Endodermal cell (in vitro differentiated cells): ENCODE measurements around the gene TMED5. TPM values are rescaled to one million over a fixed set of nuclear protein-coding genes. Genes with fewer than 3 reads are reported as not detected.
"Not testable (repeated sequence)": the region's sequence is repeated elsewhere in the genome, so short reads cannot be mapped to it uniquely, and the experiment has no call there.

Source experiments
- DNase-seq: peaks from one replicate; pipeline ENCODE4 v3.0.0-alpha.2; 2017
- H3K27ac ChIP-seq: 2 replicates; pipeline ENCODE4 v1.5.1; 2013; ENCODE audit warnings: mild to moderate bottlenecking, low read depth, low read length, moderate library complexity
- H3K27me3 ChIP-seq: 2 replicates; pipeline ENCODE4 v1.6.1; 2013; ENCODE audit warnings: mild to moderate bottlenecking, low read length, moderate library complexity; ENCODE audit not compliant: insufficient read depth, control insufficient read depth, poor library complexity, severe bottlenecking
- H3K36me3 ChIP-seq: 2 replicates; pipeline ENCODE4 v1.7.0; 2013; ENCODE audit warnings: mild to moderate bottlenecking, low read length, moderate library complexity; ENCODE audit not compliant: control insufficient read depth, insufficient read depth
- H3K4me1 ChIP-seq: one replicate; pipeline ENCODE4 v1.7.0; 2013; ENCODE audit warnings: low read length; ENCODE audit not compliant: control insufficient read depth, insufficient read depth
- H3K4me3 ChIP-seq: 2 replicates; pipeline ENCODE4 v1.5.1; 2013; ENCODE audit warnings: mild to moderate bottlenecking, low read length, moderate library complexity
- H3K9ac ChIP-seq: 2 replicates; pipeline ENCODE4 v1.6.1; 2013; ENCODE audit warnings: mild to moderate bottlenecking, low read length, moderate library complexity; ENCODE audit not compliant: poor library complexity, severe bottlenecking; ENCODE audit errors: extremely low read depth
- H3K9me3 ChIP-seq: 2 replicates; pipeline ENCODE4 v1.6.1; 2013; ENCODE audit warnings: mild to moderate bottlenecking, low read length, moderate library complexity; ENCODE audit not compliant: control insufficient read depth
- H3K27ac Mint-ChIP-seq: 2 replicates; pipeline ENCODE4 v1.8.0; 2020; ENCODE audit warnings: mixed read lengths
- H3K27me3 Mint-ChIP-seq: 2 replicates; pipeline ENCODE4 v1.8.0; 2021; ENCODE audit warnings: mild to moderate bottlenecking, mixed read lengths; ENCODE audit not compliant: insufficient read depth
- H3K36me3 Mint-ChIP-seq: 2 replicates; pipeline ENCODE4 v1.8.0; 2020; ENCODE audit warnings: low read depth, mixed read lengths
- H3K4me1 Mint-ChIP-seq: 2 replicates; pipeline ENCODE4 v1.8.0; 2020; ENCODE audit warnings: mixed read lengths
- H3K4me3 Mint-ChIP-seq: 2 replicates; pipeline ENCODE4 v1.8.0; 2020; ENCODE audit warnings: mild to moderate bottlenecking, moderate library complexity, mixed read lengths
- H3K9me3 Mint-ChIP-seq: 2 replicates; pipeline ENCODE4 v1.8.0; 2020; ENCODE audit warnings: mild to moderate bottlenecking, mixed read lengths
- CTCF ChIP-seq: fragments of 200-600 bp; sonication (generic); conservative IDR thresholded peaks from 2 replicates; pipeline ENCODE4 v1.5.0; 2021; ENCODE audit warnings: antibody characterized with exemption, mild to moderate bottlenecking
- WGBS, 2 experiments: methylation state at CpG; one replicate each; pipeline versions ENCODE4 v1.1.5 to v1.1.7; 2013; ENCODE audit warnings: missing lambda C conversion rate in 2 of 2, mixed read lengths in 1 of 2; ENCODE audit not compliant: insufficient coverage in 1 of 2, insufficient read length in 1 of 2; 5-methylcytosine and 5-hydroxymethylcytosine counted together
- total RNA-seq, 2 donors: library from RNA; stranded (reverse); fragmentation: NEBNext Ultra II Directional in 1 of 2; extraction: Animal tissue kit (Norgen Biotek cat#: 25700) in 1 of 2; gene quantifications; 2 replicates in 1 of 2; 3 replicates in 1 of 2; pipeline ENCODE4 v1.2.1, GENCODE V29; 2021

Gene TMED5
- total RNA-seq, 2 donors from 2014 or later: 28.0 to 30.2 TPM

GRCh38 chr1:93172778-93173177 is 7.4 kb downstream of the TMED5 start:
- no peak overlapping the region for H3K27ac ChIP-seq
- TF ChIP-seq CTCF: no peak
- H3K36me3 Mint-ChIP-seq: peaks cover 40% of the 10 kb centered on the region
- H3K4me3 Mint-ChIP-seq: no peak overlapping the region
- H3K27me3 Mint-ChIP-seq: no peaks in the 10 kb centered on the region
- DNase-seq: no peak
- H3K9me3 ChIP-seq: peaks cover 9% of the 10 kb centered on the region
- no peak overlapping the region for H3K4me3 ChIP-seq
- H3K36me3 ChIP-seq: peaks cover 40% of the 10 kb centered on the region
- H3K9ac ChIP-seq: no peak overlapping the region
- H3K9me3 Mint-ChIP-seq: peaks cover 29% of the 10 kb centered on the region
- H3K4me1 Mint-ChIP-seq: no peaks in the 10 kb centered on the region
- no peaks in the 10 kb centered on the region for H3K4me1 ChIP-seq
- no peaks in the 10 kb centered on the region for H3K27me3 ChIP-seq
- WGBS, 2 experiments: 81% methylated on average over 1 of the region's 1 CpG; no CpG with 5 or more reads in 1 of the 2 experiments
- no peak overlapping the region for H3K27ac Mint-ChIP-seq

- no peak for TF ChIP-seq CTCF
- Mint-ChIP-seq H3K27me3 (no peaks in the 10 kb centered on the region), H3K36me3 (peaks cover 48% of the 10 kb centered on the region), H3K9me3 (peaks cover 36% of the 10 kb centered on the region), H3K4me3 (no peak overlapping the region), H3K4me1 (no peaks in the 10 kb centered on the region), H3K27ac (no peak overlapping the region)
- Histone ChIP-seq H3K36me3 (peaks cover 41% of the 10 kb centered on the region), H3K4me3 (no peak overlapping the region), H3K9ac (no peak overlapping the region), H3K27ac (no peak overlapping the region), H3K27me3 (no peaks in the 10 kb centered on the region), H3K4me1 (no peaks in the 10 kb centered on the region), H3K9me3 (peaks cover 19% of the 10 kb centered on the region)
- no peak for DNase-seq
- WGBS, 2 experiments: 80 to 100% methylated on average over 1 of the region's 1 CpG
Observed at GRCh38 chr1:93171549-93172034, 8.6 kb downstream of the TMED5 start.

- not testable (repeated sequence) for H3K4me3 Mint-ChIP-seq, DNase-seq, H3K27me3 ChIP-seq, H3K9ac ChIP-seq, H3K4me1 ChIP-seq, H3K27me3 Mint-ChIP-seq, H3K27ac ChIP-seq, H3K4me3 ChIP-seq, H3K27ac Mint-ChIP-seq, H3K4me1 Mint-ChIP-seq
- 97 to 98% methylated on average over 12 to 36 of the region's 36 CpGs for WGBS, 2 experiments
- Histone ChIP-seq H3K9me3 (peaks cover 29% of the 10 kb centered on the region), H3K36me3 (peaks cover 35% of the 10 kb centered on the region)
- peaks cover 38% of the 10 kb centered on the region for H3K9me3 Mint-ChIP-seq
- peaks cover 48% of the 10 kb centered on the region for H3K36me3 Mint-ChIP-seq
Observed at GRCh38 chr1:93170141-93170678, 10.0 kb downstream of the TMED5 start.

GRCh38 chr1:93167006-93167405 is 13.2 kb downstream of the TMED5 start:
- no peaks in the 10 kb centered on the region for H3K27me3 Mint-ChIP-seq
- peaks cover 33% of the 10 kb centered on the region for H3K9me3 Mint-ChIP-seq
- Histone ChIP-seq H3K9ac (no peak overlapping the region), H3K27ac (no peak overlapping the region), H3K9me3 (peaks cover 29% of the 10 kb centered on the region), H3K4me1 (no peaks in the 10 kb centered on the region), H3K4me3 (no peak overlapping the region), H3K27me3 (no peaks in the 10 kb centered on the region), H3K36me3 (peaks cover 20% of the 10 kb centered on the region)
- H3K4me3 Mint-ChIP-seq: no peak overlapping the region
- no peak for DNase-seq
- TF ChIP-seq CTCF: no peak
- peaks cover 41% of the 10 kb centered on the region for H3K36me3 Mint-ChIP-seq
- H3K4me1 Mint-ChIP-seq: no peaks in the 10 kb centered on the region
- H3K27ac Mint-ChIP-seq: no peak overlapping the region

- not testable (repeated sequence) for H3K27me3 ChIP-seq, H3K27ac Mint-ChIP-seq, H3K27me3 Mint-ChIP-seq, H3K4me3 Mint-ChIP-seq, H3K9ac ChIP-seq, DNase-seq, H3K4me1 Mint-ChIP-seq, H3K27ac ChIP-seq, H3K4me3 ChIP-seq, H3K4me1 ChIP-seq
- H3K36me3 Mint-ChIP-seq: peaks cover 32% of the 10 kb centered on the region
- WGBS, 2 experiments: 92 to 96% methylated on average over 1 of the region's 1 CpG
- peaks cover 23% of the 10 kb centered on the region for H3K36me3 ChIP-seq
- H3K9me3 ChIP-seq: peaks cover 25% of the 10 kb centered on the region
- H3K9me3 Mint-ChIP-seq: peaks cover 25% of the 10 kb centered on the region
Observed at GRCh38 chr1:93165895-93166294, 14.3 kb downstream of the TMED5 start.
